ENCODE data around the gene CABP7. TPM values are rescaled to one million over a fixed set of nuclear protein-coding genes. Genes with fewer than 3 reads are reported as not detected.

Gene CABP7
- not detected in 2 replicates for total RNA-seq
- long read RNA-seq: 0 reads

DNA sequence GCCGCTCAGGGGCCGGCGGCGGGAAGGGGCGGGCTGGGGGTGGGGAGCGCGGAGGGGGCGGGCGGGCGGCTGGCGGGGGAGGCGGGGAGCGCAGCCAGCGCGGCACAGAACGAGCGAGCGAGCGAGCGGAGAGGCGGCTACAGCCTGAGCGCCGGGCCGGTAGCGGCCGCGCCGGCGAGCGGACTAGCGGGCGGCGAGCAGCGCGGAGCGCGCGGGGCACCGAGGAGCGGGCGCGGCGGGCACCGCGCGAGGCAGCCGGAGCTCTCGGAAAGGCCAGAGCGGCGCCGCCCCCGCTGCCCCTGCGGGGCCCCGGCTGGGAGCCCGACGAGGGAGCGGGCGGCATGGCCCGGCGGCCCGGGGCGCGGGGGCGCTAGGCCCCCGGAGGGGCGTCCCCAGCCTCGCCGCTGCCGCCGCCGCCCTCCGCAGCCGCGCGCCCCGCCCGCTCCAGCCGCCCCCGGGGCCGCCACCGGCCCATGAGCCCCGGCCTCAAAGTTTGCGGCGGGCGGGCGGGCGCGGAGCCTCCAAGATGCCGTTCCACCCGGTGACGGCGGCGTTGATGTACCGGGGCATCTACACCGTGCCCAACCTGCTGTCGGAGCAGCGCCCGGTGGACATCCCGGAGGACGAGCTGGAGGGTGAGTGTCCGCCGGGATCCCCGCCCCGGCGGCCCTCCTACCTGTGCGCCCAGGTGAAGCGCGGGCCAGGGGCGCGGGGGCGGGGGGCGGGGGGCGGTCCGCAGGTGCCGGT is at the start of gene CABP7:
CABP7 (plus strand) TSS at position 105 of the 747 bp plus-strand sequence; CDS start at position 527, 422 bp downstream.
- Mint-ChIP-seq H3K36me3 (ENCODE audit: unreplicated experiment) (no peaks in the 10 kb centered on the region), H3K27me3 (ENCODE audit: unreplicated experiment) (peaks cover 38% of the 10 kb centered on the region), H3K4me1 (ENCODE audit: unreplicated experiment) (no peaks in the 10 kb centered on the region), H3K4me3 (ENCODE audit: unreplicated experiment) (no peak within 1 kb of the TSS), H3K9me3 (ENCODE audit: unreplicated experiment) (peaks cover 3% of the 10 kb centered on the region), H3K27ac (ENCODE audit: unreplicated experiment) (no peak within 1 kb of the TSS)
- TF ChIP-seq, protein P1, sequence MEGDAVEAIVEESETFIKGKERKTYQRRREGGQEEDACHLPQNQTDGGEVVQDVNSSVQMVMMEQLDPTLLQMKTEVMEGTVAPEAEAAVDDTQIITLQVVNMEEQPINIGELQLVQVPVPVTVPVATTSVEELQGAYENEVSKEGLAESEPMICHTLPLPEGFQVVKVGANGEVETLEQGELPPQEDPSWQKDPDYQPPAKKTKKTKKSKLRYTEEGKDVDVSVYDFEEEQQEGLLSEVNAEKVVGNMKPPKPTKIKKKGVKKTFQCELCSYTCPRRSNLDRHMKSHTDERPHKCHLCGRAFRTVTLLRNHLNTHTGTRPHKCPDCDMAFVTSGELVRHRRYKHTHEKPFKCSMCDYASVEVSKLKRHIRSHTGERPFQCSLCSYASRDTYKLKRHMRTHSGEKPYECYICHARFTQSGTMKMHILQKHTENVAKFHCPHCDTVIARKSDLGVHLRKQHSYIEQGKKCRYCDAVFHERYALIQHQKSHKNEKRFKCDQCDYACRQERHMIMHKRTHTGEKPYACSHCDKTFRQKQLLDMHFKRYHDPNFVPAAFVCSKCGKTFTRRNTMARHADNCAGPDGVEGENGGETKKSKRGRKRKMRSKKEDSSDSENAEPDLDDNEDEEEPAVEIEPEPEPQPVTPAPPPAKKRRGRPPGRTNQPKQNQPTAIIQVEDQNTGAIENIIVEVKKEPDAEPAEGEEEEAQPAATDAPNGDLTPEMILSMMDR (IDR thresholded peaks at IDR 0.05): no peak
- DNase-seq (ENCODE audit: extremely low spot score, unreplicated experiment): no peak

GRCh38 chr22:29670626-29671025 is 49.2 kb upstream of the CABP7 start:
- Mint-ChIP-seq H3K27ac (ENCODE audit: unreplicated experiment) (no peak overlapping the region), H3K27me3 (ENCODE audit: unreplicated experiment) (no peaks in the 10 kb centered on the region), H3K4me1 (ENCODE audit: unreplicated experiment) (no peaks in the 10 kb centered on the region), H3K36me3 (ENCODE audit: unreplicated experiment) (peaks cover 36% of the 10 kb centered on the region), H3K4me3 (ENCODE audit: unreplicated experiment) (no peak overlapping the region), H3K9me3 (ENCODE audit: unreplicated experiment) (no peaks in the 10 kb centered on the region)
- DNase-seq (ENCODE audit: extremely low spot score, unreplicated experiment): no peak
- TF ChIP-seq, protein P1 (IDR thresholded peaks at IDR 0.05): no peak

- TF ChIP-seq, protein P1 (IDR thresholded peaks at IDR 0.05): no peak
- Mint-ChIP-seq H3K4me3 (ENCODE audit: unreplicated experiment) (no peak overlapping the region), H3K27ac (ENCODE audit: unreplicated experiment) (no peak overlapping the region), H3K9me3 (ENCODE audit: unreplicated experiment) (no peaks in the 10 kb centered on the region), H3K27me3 (ENCODE audit: unreplicated experiment) (no peaks in the 10 kb centered on the region), H3K36me3 (ENCODE audit: unreplicated experiment) (peaks cover 45% of the 10 kb centered on the region), H3K4me1 (ENCODE audit: unreplicated experiment) (no peaks in the 10 kb centered on the region)
- no peak for DNase-seq (ENCODE audit: extremely low spot score, unreplicated experiment)
Observed at GRCh38 chr22:29673361-29674066, 46.3 kb upstream of the CABP7 start.

GRCh38 chr22:29674121-29674520 is 45.7 kb upstream of the CABP7 start:
- Mint-ChIP-seq H3K27me3 (ENCODE audit: unreplicated experiment) (no peaks in the 10 kb centered on the region), H3K36me3 (ENCODE audit: unreplicated experiment) (peaks cover 46% of the 10 kb centered on the region), H3K4me3 (ENCODE audit: unreplicated experiment) (no peak overlapping the region), H3K9me3 (ENCODE audit: unreplicated experiment) (no peaks in the 10 kb centered on the region), H3K4me1 (ENCODE audit: unreplicated experiment) (no peaks in the 10 kb centered on the region), H3K27ac (ENCODE audit: unreplicated experiment) (no peak overlapping the region)
- TF ChIP-seq, protein P1 (IDR thresholded peaks at IDR 0.05): no peak
- DNase-seq (ENCODE audit: extremely low spot score, unreplicated experiment): no peak

GRCh38 chr22:29679316-29679715 is 40.5 kb upstream of the CABP7 start:
- H3K36me3 Mint-ChIP-seq (ENCODE audit: unreplicated experiment): peaks cover 50% of the 10 kb centered on the region
- TF ChIP-seq, protein P1 (IDR thresholded peaks at IDR 0.05): no peak
- no peaks in the 10 kb centered on the region for H3K27me3 Mint-ChIP-seq (ENCODE audit: unreplicated experiment)
- H3K4me3 Mint-ChIP-seq (ENCODE audit: unreplicated experiment): no peak overlapping the region
- H3K4me1 Mint-ChIP-seq (ENCODE audit: unreplicated experiment): no peaks in the 10 kb centered on the region
- DNase-seq (ENCODE audit: extremely low spot score, unreplicated experiment): no peak
- no peaks in the 10 kb centered on the region for H3K9me3 Mint-ChIP-seq (ENCODE audit: unreplicated experiment)
- H3K27ac Mint-ChIP-seq (ENCODE audit: unreplicated experiment): no peak overlapping the region
